ENCODE data around the gene PLPPR1.

DNA sequence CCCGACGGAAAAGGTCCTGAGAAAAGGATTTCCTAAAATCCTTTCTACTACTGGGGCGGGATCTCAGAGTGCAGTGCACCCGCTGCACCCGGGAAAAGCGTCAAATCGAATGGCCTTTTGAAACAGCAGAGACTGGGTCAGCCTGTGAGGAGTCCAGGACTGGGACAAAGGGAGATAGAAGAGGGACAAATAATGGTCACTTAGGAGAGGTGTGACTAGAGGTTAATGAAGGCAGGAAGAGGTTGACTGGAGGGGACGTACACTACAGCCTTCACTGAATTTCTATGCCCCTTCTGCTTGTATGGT, 1.5 kb downstream of the PLPPR1 start:
- TF ChIP-seq, protein P1, sequence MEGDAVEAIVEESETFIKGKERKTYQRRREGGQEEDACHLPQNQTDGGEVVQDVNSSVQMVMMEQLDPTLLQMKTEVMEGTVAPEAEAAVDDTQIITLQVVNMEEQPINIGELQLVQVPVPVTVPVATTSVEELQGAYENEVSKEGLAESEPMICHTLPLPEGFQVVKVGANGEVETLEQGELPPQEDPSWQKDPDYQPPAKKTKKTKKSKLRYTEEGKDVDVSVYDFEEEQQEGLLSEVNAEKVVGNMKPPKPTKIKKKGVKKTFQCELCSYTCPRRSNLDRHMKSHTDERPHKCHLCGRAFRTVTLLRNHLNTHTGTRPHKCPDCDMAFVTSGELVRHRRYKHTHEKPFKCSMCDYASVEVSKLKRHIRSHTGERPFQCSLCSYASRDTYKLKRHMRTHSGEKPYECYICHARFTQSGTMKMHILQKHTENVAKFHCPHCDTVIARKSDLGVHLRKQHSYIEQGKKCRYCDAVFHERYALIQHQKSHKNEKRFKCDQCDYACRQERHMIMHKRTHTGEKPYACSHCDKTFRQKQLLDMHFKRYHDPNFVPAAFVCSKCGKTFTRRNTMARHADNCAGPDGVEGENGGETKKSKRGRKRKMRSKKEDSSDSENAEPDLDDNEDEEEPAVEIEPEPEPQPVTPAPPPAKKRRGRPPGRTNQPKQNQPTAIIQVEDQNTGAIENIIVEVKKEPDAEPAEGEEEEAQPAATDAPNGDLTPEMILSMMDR (IDR thresholded peaks at IDR 0.05), result no peak
- TF ChIP-seq POLR2A (IDR thresholded peaks at IDR 0.05), result no peak
- TF ChIP-seq EP300 (IDR thresholded peaks at IDR 0.05), result no peak
